Spleen (tissue), 11 donors: Measurements from ENCODE around the gene MLXIP. TPM values are rescaled to one million over a fixed set of nuclear protein-coding genes. Genes with fewer than 3 reads are reported as not detected.
"Not testable (repeated sequence)": the region's sequence is repeated elsewhere in the genome, so short reads cannot be mapped to it uniquely, and the experiment has no call there.

ENCODE experiments used
- DNase-seq: peaks from one replicate; pipeline ENCODE4 v3.0.0-alpha.2; 2020
- H3K27ac ChIP-seq, 8 donors: fragments of 200-600 bp; sonication (generic) in 7 of 8; 1 replicate in 4 of 8; 2 replicates in 4 of 8; pipeline versions ENCODE4 v1.5.0 to v1.8.0; 2016 to 2021; ENCODE audit warnings: inconsistent platforms in 4 of 8, mild to moderate bottlenecking in 4 of 8, moderate library complexity in 1 of 8
- H3K27me3 ChIP-seq, 7 donors: fragments of 200-600 bp; sonication (generic) in 6 of 7; replicated peaks in 1 of 7; 1 replicate in 4 of 7; 2 replicates in 3 of 7; pipeline versions ENCODE4 v1.5.0 to v1.8.0; 2016 to 2021; ENCODE audit warnings: inconsistent platforms in 3 of 7, mild to moderate bottlenecking in 1 of 7
- H3K36me3 ChIP-seq, 6 donors: fragments of 200-600 bp; sonication (generic) in 5 of 6; 1 replicate in 4 of 6; 2 replicates in 2 of 6; pipeline versions ENCODE4 v1.5.0 to v1.8.0; 2016 to 2021; ENCODE audit warnings: inconsistent platforms in 2 of 6
- H3K4me1 ChIP-seq, 6 donors: fragments of 200-600 bp; sonication (generic) in 5 of 6; 1 replicate in 3 of 6; 2 replicates in 3 of 6; pipeline versions ENCODE4 v1.5.0 to v1.8.0; 2016 to 2021; ENCODE audit warnings: inconsistent platforms in 3 of 6
- H3K4me3 ChIP-seq, 8 donors: fragments of 200-600 bp; sonication (generic) in 7 of 8; 1 replicate in 4 of 8; 2 replicates in 4 of 8; pipeline versions ENCODE4 v1.5.0 to v1.8.0; 2016 to 2021; ENCODE audit warnings: inconsistent platforms in 4 of 8, mild to moderate bottlenecking in 4 of 8, moderate library complexity in 2 of 8
- H3K9me3 ChIP-seq, 8 donors: fragments of 200-600 bp; sonication (generic) in 7 of 8; 1 replicate in 4 of 8; 2 replicates in 4 of 8; pipeline versions ENCODE4 v1.5.0 to v1.8.0; 2016 to 2021; ENCODE audit warnings: inconsistent platforms in 4 of 8
- POLR2A ChIP-seq, 3 donors: fragments of 450-650 bp; IDR thresholded peaks; one replicate each; pipeline ENCODE4 v1.5.1; 2017; ENCODE audit warnings: antibody characterized with exemption in 3 of 3, mild to moderate bottlenecking in 1 of 3
- POLR2AphosphoS5 ChIP-seq, 3 donors: sonication (generic); formaldehyde crosslinking; IDR thresholded peaks; one replicate each; pipeline ENCODE4 v1.5.1; 2017; ENCODE audit warnings: antibody characterized with exemption in 3 of 3
- WGBS, 5 donors: extraction: QIAGEN DNeasy Blood & Tissue Kit in 3 of 5; methylation state at CpG; one replicate each; pipeline versions ENCODE4 v1.1.5 to v1.1.7; 2013 to 2018; 5-methylcytosine and 5-hydroxymethylcytosine counted together
- intact Hi-C: fragments of 100-400 bp; cut with DNase I; formaldehyde crosslinking; loops from one replicate; pipeline ENCODE4 v1.15.0; 2023; ENCODE audit warnings: low total_unique reads
- polyA plus RNA-seq, 3 donors: library from polyadenylated mRNA; stranded (reverse); fragments of 200-250 nt; gene quantifications; one replicate each; pipeline ENCODE4 v1.2.1, GENCODE V29; 2013
- total RNA-seq, 7 donors: library from RNA; depleted of rRNA in 3 of 7; stranded (reverse); fragments of >200 nt in 3 of 7; fragmentation: NEBNext Ultra II Directional in 4 of 7; extraction: Animal tissue kit (Norgen Biotek cat#: 25700) in 4 of 7; gene quantifications; one replicate each; pipeline versions ENCODE4 v1.1.0 to v1.2.1, GENCODE V29; 2016 to 2021
- TF ChIP-seq, protein P1 (sequence below), 11 experiments: fragments of 200-600 bp in 7 of 11; fragments of 450-650 bp in 4 of 11; sonication (generic) in 4 of 11; IDR thresholded peaks in 8 of 11; conservative IDR thresholded peaks in 3 of 11; 1 replicate in 7 of 11; 2 replicates in 4 of 11; pipeline versions ENCODE4 v1.4.0 to v1.8.0; 2016 to 2021; ENCODE audit warnings: antibody characterized with exemption in 11 of 11, inconsistent platforms in 4 of 11, mild to moderate bottlenecking in 1 of 11
- donor health status: healthy with polysubstance abuse.
- donor health status: DM: no; HTN: no; CAD: no; lungs with moderate emphysema.
- donor health status: DM: no; HTN: no; CAD: no.
- donor health status: Bipolar disorder and iron deficiency.
- donor health status: healthy.
- donor health status: DM: no; HTN: no; CAD: no.
- donor health status: DM: yes; HTN: yes; CAD: no.

Gene MLXIP
- total and polyA plus RNA-seq, 10 donors = 7.8 to 97.1 (median 66.8) TPM

DNA sequence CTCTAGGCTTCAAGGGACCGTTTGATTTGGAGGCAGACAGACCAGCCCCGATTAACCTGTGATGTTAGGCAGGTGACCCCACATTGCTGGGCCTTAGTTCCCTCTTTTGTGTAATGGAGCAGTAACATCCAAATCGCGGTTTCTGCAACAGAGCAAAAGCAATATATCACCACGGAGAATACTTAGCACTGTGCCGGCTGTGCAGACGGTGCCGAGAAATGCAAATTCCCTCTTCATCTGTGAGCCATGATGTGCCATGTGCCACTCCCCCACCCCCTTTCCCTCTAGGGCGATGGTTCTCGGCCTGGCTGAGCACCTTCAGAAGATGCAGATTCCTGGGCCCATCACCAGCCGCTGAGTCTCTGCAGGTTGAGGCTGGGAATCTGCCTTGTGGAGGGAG lies 46.0 kb upstream of the MLXIP start:
- Histone ChIP-seq H3K27me3 (no peaks in the 10 kb centered on the region), H3K9me3 (no peaks in the 10 kb centered on the region), H3K4me3 (no peak overlapping the region), H3K36me3 (peaks cover 0 to 31% (median 10%) of the 10 kb centered on the region in 6 donors), H3K27ac (no peak overlapping the region), H3K4me1 (peaks cover 3 to 55% (median 33%) of the 10 kb centered on the region in 6 donors)
- DNase-seq = no peak
- TF ChIP-seq, protein P1, sequence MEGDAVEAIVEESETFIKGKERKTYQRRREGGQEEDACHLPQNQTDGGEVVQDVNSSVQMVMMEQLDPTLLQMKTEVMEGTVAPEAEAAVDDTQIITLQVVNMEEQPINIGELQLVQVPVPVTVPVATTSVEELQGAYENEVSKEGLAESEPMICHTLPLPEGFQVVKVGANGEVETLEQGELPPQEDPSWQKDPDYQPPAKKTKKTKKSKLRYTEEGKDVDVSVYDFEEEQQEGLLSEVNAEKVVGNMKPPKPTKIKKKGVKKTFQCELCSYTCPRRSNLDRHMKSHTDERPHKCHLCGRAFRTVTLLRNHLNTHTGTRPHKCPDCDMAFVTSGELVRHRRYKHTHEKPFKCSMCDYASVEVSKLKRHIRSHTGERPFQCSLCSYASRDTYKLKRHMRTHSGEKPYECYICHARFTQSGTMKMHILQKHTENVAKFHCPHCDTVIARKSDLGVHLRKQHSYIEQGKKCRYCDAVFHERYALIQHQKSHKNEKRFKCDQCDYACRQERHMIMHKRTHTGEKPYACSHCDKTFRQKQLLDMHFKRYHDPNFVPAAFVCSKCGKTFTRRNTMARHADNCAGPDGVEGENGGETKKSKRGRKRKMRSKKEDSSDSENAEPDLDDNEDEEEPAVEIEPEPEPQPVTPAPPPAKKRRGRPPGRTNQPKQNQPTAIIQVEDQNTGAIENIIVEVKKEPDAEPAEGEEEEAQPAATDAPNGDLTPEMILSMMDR (IDR thresholded peaks at IDR 0.05 in 8 of 11, conservative IDR thresholded peaks at IDR 0.05 in 3 of 11) = no peak
- TF ChIP-seq POLR2AphosphoS5 (IDR thresholded peaks at IDR 0.05) = no peak
- TF ChIP-seq POLR2A (IDR thresholded peaks at IDR 0.05) = no peak
- WGBS, 5 donors = 75 to 86% (median 80%) methylated on average over 10 to 11 of the region's 11 CpGs
- intact Hi-C loops = loop anchor here (5.0 kb wide), 1 partner anchor 115 kb away; the partner anchor contains the start of gene CFAP251

DNA sequence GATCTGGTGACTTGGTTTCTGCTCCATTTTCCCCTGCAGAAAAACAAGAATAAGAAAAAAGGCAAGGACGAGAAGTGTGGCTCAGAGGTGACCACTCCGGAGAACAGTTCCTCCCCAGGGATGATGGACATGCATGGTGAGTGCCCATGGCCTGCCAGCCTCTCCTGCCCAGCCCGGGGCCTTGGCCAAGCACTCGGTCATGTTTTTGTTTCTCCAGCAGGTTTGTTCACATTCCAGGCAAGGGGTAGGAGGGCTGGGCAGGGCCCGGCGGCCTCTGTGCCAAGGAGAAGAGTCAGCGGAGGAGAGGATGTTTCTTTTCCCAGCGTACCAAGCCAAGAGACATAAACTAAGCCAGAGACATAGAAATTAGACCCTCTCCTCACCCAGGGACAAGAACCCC lies 43.3 kb upstream of the MLXIP start:
- Histone ChIP-seq H3K4me3 (no peak overlapping the region), H3K27ac (no peak overlapping the region), H3K4me1 (peaks cover 3 to 29% (median 12%) of the 10 kb centered on the region in 6 donors), H3K9me3 (no peaks in the 10 kb centered on the region), H3K27me3 (no peaks in the 10 kb centered on the region), H3K36me3 (peaks cover 0 to 43% (median 10%) of the 10 kb centered on the region in 6 donors)
- TF ChIP-seq POLR2A (IDR thresholded peaks at IDR 0.05) (no peak), POLR2AphosphoS5 (IDR thresholded peaks at IDR 0.05) (no peak)
- TF ChIP-seq, protein P1 (IDR thresholded peaks at IDR 0.05 in 8 of 11, conservative IDR thresholded peaks at IDR 0.05 in 3 of 11) = no peak
- intact Hi-C loops = no loop called here
- 93 to 99% (median 96%) methylated on average over 8 of the region's 8 CpGs for WGBS, 5 donors
- no peak for DNase-seq

DNA sequence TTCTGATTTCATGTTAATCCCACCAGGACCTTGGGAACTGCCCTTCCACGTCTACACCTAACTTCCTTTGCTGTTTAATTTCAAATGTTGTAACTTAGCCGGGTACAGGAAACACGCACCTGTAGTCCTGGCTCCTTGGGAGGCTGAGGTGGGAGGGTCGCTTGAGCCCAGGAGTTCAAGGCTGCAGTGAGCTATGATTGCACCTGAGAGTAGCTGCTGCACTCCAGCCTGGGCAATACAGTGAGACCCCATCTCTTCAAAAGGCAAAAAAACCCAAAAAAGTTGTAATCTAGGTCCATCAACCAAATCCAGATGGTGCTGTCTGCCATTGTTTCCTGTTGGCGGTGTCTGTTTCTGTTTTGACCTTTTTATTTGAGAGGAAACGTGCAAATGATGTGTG lies 42.4 kb upstream of the MLXIP start:
- Histone ChIP-seq H3K4me1 (peaks cover 0 to 21% (median 9%) of the 10 kb centered on the region in 6 donors), H3K4me3 (no peak overlapping the region), H3K27me3 (no peaks in the 10 kb centered on the region), H3K36me3 (peaks cover 0 to 48% (median 10%) of the 10 kb centered on the region in 6 donors), H3K27ac (no peak overlapping the region), H3K9me3 (no peaks in the 10 kb centered on the region)
- DNase-seq = no peak
- WGBS, 5 donors = 76 to 94% (median 91%) methylated on average over 6 of the region's 6 CpGs
- no peak for TF ChIP-seq POLR2A (IDR thresholded peaks at IDR 0.05)
- no peak for TF ChIP-seq POLR2AphosphoS5 (IDR thresholded peaks at IDR 0.05)
- TF ChIP-seq, protein P1 (IDR thresholded peaks at IDR 0.05 in 8 of 11, conservative IDR thresholded peaks at IDR 0.05 in 3 of 11) = no peak
- intact Hi-C loops = no loop called here

DNA sequence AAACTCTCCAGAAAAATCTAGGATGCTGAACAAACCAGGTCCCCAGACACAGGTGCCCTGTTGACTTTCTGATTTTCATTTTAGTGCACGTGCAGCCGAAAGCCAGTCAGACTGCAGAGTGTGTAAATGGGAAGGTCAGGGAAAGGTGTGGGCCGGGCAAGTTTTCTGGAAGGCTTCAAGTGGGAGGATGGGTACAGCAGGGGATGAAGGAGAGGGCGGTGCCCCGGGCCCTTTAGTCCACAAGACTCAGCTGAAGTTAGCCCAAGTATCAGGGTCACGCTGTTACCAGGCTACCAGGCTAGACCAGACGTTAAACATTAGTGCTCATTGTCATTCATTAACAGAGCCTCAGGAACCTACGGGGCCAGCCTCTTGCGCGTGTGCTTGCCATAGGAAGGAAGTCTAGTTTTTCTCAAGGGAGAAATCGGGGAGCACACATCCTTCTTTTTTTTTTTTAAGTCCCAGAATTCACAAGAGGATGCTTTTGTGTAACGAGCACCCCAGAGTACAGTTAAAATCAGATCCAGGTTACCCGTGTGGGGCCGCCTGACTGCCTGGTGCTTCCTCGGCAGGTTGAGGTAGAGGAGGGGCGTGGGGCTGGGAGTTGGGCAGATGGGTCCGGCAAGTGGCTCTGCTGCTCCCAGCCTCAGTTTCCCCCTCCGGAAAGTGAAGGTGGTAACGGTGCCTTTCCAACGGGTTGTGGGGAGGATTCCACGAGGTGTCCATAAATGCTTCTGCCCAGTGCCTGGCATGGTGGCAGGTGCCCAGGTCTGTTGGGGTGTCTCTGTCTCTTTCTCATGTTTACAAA lies 37.8 kb upstream of the MLXIP start:
- no peak overlapping the region for H3K4me3 ChIP-seq
- no peaks in the 10 kb centered on the region for H3K9me3 ChIP-seq
- no peak for DNase-seq
- H3K27ac ChIP-seq = no peak overlapping the region
- TF ChIP-seq, protein P1 (IDR thresholded peaks at IDR 0.05 in 8 of 11, conservative IDR thresholded peaks at IDR 0.05 in 3 of 11) = no peak
- TF ChIP-seq POLR2AphosphoS5 (IDR thresholded peaks at IDR 0.05) (no peak), POLR2A (IDR thresholded peaks at IDR 0.05) (no peak)
- H3K36me3 ChIP-seq = peaks cover 0 to 69% (median 17%) of the 10 kb centered on the region in 6 donors
- intact Hi-C loops = no loop called here
- H3K4me1 ChIP-seq = no peaks in the 10 kb centered on the region
- 74 to 86% (median 83%) methylated on average over 17 to 21 of the region's 21 CpGs for WGBS, 5 donors
- H3K27me3 ChIP-seq = no peaks in the 10 kb centered on the region

DNA sequence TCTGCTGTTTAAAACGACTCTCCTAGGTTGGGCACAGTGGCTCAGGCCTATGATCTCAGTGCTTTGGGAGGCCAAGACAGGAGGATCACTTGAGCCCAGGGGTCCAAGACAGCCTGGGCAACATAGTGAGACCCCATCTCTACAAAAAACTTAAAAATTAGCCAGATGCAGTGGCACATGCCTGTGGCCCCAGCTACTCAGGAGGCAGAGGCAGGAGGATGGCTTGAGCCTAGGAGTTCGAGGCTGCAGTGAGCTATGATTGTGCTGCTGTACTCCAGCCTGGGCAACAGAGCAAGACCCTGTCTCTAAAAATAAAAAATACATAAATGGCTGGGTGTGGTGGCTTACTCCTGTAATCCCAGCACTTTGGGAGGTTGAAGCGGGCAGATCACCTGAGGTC lies 37.1 kb upstream of the MLXIP start:
- H3K27ac ChIP-seq, H3K4me1 ChIP-seq, H3K4me3 ChIP-seq, H3K9me3 ChIP-seq, H3K27me3 ChIP-seq, DNase-seq, intact Hi-C loops: not testable (repeated sequence)
- 89 to 94% (median 94%) methylated on average over 3 of the region's 3 CpGs for WGBS, 5 donors
- peaks cover 0 to 69% (median 17%) of the 10 kb centered on the region in 6 donors for H3K36me3 ChIP-seq
